Stimulated activated CD8-positive, alpha-beta memory T cell treated with anti-CD3 and anti-CD28 coated beads, Interleukin-7, amount 100 ng/mL, for 4 hours (primary cell): Measurements from ENCODE around the gene STK33.

ENCODE experiments used
- DNase-seq, 2 donors: peaks; one replicate each; pipeline ENCODE4 v3.0.0-alpha.2; 2020; ENCODE audit warnings: low read depth in 2 of 2

The STK33 gene

DNA sequence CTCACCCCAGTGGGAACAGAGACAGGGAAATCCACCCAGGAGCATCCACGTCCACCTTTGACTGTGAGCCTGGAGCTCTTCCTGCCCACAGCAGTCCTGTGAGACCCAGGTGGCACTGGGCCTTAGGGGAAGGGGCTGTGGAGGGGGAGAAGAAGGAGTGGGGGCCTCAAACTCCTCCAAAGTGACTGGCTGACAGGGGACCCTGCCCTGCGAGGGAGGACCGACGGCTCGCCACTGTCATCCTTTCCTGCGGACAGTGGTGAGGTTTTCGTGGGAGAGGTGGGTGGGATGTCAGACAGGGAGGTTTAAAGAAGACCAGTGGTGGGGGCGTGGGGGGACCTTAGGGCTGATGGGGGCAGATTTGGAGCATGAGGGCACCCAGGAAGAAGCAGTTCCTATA, 237.8 kb downstream of the STK33 start:
- no peak for DNase-seq

DNA sequence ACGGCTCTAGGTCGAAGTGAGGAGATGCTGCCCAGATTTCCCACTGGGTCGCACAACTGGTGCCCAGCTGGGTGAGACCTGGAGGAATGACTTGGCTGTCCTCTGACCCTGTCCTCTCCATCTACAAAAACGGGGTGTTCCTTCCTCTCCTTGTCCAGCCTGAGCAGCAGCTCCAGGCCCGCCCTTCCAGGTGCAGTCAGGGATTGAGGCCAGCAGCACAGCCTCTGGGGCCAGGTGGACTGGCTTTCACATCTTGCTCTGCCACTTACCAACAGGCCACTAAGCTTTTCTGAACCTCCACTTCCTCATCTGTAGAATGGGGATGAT, 238.6 kb downstream of the STK33 start:
- no peak for DNase-seq

DNA sequence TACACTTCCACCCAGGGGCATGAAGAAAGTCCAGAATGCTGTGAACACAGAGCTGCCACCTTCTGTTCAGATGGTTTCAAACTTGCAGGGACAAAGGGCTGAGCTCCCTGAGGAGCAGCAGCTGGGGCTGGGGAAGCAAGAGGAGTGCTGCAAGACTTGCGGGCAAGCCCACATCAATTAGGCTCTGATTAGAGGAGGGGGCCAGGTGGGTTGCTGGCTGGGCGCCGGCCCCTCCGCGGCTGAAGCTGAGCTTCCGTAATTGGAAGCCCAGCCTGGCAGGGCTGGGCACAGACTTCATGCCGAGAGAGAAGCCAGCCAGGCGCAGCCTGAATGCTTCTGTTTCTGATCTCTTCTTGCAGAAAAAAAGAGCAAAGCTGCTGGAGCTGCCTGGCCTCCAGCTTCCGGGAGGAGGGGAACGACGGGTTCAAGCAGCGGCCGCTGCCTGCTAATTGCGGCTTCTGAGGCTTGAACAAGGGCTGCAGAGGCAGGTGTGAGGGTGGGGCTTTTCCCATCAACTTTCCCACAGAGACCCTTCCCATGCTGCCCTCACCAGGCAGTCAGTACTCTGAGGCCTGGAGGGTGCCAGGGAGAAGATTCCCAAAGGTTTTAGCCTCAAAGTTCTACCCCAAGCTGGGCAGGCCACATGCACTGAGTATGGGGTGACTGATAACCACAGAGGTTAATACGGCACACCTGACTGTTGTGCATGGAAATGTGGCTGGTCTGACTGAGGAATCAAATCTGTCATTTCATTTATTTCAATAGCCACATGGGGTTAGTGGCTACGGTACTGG, 239.2 kb downstream of the STK33 start:
- DNase-seq = no peak

DNA sequence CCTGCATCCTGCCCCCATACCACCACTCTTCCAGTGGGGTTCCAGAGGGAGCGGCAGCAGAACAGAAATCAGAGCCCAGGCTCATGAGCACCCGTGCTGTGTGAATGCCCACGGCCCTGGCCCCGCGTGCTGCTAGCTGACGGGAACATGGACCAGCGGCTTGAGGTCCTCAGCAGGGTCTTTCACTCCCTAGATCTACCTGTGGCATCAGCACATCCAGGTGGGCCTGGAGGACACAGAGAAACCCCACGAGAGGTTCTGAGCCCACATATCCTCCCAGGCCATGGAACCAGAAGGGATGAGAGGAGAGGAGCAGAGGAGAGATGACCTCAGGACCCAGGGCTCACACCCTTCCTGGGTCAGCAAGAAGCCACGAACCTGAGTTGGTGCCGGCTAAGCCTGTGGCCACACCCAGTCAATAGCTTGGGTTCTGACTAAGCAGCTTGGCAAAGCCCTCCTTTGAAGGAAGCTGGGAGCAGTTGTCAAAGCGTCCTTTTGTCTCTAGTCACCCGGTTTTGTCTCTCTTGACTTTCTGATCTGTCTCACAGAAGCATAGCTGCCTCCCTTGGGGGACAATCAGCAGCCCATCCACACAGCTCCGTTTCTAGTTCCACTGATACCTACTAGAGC, 241.0 kb downstream of the STK33 start:
- DNase-seq = no peak

DNA sequence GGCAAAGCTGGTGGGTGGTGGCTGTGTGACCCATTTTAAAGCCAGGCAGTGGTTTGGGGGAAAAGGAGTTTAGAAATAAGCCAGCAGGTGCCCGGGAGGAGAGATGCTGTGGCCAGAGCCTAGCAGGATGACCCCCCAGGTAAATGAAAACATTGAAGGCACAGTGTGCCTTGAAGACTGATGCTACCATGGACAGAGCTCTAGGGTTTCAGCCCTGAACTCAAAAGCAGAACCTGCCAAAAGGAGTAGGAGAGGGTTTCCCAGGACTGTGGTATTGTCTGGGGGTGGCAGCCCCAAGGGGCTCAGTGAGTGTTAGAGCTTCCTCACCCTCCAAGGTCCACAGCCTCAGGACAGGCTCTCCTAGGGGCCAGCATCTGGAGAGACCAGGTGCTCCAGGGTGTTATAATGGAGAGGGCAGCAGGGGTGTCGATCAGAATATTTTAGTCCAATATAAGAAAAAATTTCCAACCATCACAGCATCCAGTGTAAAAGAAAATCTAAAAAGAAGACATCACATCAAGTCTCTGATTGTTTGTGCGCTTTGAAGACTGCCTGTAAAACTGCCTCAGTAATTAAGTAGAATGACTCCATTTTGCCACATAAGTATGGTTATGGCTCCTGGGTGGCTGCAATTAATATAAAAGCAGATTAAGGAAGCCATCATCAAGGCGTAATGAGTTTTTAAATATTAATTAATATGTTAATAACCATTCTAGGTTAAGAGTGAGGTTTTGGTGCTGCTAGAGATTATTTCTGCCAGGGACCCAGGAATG, 241.7 kb downstream of the STK33 start:
- no peak for DNase-seq

DNA sequence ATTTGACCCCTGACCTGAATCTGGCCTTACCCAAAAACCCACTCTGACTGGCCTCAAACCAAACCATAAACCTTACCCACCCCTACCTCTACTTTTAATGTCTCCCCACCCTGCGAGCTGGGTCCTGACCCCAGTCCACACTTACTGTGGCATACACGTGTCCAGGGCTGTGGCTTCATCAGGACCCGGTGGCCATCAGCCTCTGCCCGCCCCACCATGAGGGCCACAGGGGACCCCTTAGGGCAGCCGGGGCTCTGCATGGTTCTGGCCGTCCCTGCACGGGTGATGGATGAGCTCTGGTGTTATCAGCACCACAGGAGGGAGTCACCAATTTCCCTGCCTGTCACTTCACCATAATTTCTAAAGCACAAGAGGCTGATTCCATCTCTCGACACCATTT, 242.8 kb downstream of the STK33 start:
- DNase-seq = no peak

DNA sequence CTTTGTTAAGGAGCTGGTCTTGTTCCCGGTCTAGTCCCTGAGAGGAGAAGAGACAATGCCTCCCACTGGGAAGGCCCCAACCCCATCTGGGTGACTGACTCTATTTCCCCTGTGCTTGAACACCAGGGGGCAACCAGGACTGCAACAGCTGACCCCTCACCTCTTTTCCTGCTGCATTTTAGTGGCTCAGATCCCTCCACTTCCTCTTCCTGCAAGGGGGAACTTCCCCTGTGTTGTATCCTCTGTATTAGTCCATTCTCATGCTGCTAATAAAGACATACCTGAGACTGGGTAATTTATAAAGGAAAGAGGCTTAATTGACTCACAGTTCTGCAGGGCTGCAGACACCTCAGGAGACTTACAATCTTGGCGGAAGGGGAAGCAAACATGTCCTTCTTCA, 246.1 kb downstream of the STK33 start:
- DNase-seq = no peak

DNA sequence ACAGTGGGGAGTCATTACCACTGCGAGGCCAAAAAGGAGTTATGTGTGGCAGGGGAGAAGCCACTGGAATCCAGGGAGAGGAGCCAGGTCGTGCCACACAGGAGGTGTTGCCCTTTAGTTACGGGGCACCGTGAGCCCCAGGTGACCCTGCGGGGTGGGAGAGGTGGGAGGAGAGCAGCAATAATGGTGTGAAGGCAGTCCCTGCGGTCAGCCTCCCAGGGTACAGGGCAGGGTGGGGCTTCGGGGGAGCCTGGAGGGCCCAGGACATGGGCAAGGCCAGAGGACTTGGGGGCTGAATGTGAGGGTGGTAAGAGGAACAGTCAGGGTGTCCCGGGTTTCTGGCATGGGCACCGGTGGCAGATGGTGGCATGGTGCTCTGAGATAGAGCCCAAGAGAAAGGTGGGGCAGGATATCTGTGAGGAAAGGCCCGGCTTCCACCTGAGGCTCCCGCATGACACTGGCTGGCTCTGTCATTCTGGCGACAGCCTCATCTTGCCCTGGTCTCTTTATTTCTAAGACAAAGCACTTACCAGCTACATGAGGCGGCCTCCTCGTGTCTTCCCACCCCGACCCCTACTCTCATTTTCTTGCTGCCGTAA, 247.8 kb downstream of the STK33 start:
- no peak for DNase-seq

DNA sequence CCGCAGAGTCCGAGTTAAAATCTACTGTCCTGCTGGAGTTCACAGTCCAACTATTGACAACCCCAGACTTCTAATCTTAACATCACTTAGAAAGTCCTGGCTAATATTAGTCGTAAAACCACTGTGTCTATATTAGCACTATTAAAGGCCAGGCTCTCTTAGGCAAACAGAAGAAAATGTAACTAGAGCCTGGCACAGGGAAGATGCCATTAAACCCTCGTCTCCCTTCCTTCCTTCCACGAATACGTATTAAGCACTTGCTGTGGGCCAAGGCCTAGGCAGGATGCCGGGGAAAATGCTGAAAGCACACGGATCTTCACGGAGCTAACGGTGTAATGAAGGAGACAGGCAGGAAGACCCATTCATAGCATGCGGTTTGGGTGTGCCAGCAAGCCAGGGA, 248.8 kb downstream of the STK33 start:
- no peak for DNase-seq

DNA sequence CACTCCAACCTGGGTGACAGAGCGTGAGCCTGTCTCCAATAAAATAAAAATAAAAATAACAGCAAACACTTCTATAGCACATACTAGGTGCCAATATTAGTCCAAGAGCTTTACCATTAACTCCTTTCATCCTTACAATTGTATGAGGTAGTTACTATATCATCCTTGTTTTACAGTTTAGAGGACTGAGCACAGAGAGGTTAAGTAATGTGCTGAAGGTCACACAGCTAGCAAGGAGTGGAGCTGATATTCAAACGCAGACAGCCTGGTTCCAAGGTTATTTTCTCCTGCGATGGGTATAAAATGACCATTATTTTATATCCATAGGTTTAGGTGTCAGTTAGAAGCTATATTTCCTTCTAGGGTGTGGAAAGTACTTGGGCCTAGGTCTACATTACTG, 249.7 kb downstream of the STK33 start:
- no peak for DNase-seq

DNA sequence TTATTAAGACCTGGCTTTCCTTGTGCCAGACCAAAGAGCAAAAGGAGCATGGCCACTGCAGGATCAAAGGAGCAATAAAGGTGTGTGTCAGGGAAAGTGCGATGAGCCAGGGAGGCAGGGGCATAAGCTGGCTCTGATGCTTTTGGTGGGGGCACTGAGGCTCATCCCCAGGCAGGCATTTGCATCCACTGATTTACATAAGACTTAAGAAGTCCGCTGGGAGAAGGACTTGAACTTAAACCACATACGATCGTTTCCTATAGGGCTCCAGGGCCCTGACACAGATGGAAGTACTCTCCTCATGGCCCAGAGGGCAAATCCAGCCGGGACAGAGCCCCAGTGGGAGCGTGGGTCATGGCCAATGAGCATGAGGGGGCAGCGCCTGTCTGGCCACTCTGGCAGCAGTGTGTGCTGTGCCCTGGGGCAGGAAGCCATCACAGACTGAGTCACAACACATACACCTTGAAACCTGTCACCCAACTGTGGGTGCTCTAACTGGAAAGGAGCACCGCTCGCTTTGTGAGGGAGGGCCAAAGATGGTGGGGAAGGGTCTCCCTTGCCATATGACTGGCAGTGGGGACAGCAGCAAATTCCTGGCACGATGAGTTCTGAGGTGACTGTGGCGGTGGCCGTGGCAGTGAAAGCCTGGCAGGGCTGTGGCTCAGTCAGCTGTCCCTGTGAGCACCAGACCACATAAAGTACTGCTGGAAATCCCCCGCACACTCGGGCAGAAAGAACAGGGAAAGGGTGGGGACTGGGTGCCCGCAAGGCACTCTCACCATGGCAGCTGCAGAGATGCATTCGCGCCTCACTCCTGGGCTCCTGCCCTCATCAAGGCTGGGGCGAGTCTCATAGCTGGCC, 251.0 kb downstream of the STK33 start:
- no peak for DNase-seq

DNA sequence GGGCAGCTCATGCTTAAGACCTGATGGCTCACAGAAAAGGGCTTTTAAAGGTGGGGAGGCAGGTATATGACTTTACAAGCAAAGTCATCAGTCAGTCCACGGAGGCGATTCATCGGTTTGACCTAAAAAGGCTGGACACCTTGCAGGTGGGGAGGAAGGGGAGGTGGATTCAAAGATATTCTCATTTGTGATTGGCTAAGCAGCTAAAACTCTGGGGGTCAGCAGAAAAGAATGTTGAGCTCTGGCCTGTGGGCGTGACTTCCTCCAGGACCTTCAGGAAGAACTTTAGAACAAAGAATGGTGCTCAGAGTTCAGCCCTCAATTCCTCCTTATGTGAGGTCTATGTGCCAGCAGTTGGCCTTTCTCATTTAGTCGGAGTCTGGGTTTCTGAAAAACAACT, 252.0 kb downstream of the STK33 start:
- DNase-seq = no peak
